ENCODE measurements around the gene PPP2R2D. TPM values are rescaled to one million over a fixed set of nuclear protein-coding genes. Genes with fewer than 3 reads are reported as not detected.
"Not testable (repeated sequence)": the region's sequence is repeated elsewhere in the genome, so short reads cannot be mapped to it uniquely, and the experiment has no call there.

The PPP2R2D gene
- total RNA-seq, 1 donor from 2014 or later: 29.6 TPM

- no peak for DNase-seq (ENCODE audit: low read depth)
Observed at GRCh38 chr10:131946880-131947279, 46.1 kb downstream of the PPP2R2D start.

GRCh38 chr10:131947631-131948347 lies 47.0 kb downstream of the PPP2R2D start:
- DNase-seq (ENCODE audit: low read depth): peak; percentile 31

DNA sequence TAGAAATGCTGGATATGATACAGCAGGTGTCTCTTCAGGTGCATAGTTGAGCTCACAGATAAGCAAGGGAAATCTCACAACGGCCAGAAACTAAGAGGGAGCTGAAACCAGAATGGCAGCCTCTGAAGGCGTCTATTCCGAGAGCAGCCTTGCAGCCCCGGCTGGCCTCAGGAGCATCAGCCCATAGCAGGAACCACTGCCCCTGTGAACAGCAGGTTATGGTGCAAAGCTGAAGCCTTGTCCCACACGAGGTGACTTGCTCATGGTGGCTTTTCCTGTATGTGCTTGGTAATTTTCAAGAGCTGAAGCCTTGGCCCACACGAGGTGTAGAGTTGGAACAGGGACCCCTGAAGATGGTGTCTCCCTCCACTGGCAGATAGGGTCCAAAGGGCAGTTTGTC lies 47.7 kb downstream of the PPP2R2D start:
- no peak for DNase-seq (ENCODE audit: low read depth)

DNA sequence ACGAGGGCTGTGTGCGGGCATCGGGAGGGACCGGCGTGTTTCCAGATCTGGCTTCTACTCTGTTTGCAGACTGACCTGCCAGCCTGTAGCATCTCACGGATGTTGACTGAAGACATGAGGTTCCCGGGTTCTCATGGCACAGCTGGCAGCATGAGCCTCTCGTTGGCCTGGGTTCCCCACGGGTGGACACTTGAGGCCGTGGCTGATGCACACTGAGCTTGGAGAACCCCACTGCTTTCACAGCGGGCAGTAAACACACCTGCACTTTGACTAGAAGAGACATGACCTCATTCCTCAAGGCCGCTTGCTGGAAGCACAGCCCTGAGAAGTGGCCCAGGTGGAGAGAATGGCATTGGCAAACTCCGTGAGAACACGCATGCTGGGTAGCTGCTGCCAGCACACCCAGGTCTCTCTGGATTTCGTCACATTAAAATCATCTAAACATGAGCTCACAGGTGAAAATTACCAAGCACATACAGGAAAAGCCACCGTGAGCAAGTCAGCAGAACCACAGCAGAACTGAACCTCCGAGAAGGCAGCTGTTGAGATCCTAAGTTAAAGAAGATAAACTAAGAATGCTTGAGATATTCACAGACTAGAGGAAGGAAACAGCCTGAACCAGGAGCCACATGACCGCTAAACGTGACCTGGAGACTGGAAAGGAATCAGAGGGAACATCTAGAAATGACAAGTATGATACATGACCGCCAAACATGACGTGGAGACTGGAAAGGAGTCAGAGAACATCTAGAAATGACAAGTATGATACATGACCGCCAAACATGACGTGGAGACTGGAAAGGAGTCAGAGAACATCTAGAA lies 48.4 kb downstream of the PPP2R2D start:
- no peak for DNase-seq (ENCODE audit: low read depth)

DNA sequence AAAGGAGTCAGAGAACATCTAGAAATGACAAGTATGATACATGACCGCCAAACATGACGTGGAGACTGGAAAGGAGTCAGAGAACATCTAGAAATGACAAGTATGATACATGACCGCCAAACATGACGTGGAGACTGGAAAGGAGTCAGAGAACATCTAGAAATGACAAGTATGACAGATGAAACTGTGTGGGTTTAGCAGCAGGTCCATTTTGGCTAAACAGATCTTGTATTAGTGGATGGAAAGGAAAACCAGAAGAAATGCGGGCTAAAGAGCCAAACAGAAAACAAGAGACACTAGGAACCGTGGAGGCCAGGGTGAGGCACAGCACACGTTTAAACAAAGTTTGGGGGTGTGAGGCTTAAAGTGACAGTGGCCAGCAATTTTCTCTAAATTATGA lies 49.1 kb downstream of the PPP2R2D start:
- DNase-seq (ENCODE audit: low read depth): not testable (repeated sequence)

DNA sequence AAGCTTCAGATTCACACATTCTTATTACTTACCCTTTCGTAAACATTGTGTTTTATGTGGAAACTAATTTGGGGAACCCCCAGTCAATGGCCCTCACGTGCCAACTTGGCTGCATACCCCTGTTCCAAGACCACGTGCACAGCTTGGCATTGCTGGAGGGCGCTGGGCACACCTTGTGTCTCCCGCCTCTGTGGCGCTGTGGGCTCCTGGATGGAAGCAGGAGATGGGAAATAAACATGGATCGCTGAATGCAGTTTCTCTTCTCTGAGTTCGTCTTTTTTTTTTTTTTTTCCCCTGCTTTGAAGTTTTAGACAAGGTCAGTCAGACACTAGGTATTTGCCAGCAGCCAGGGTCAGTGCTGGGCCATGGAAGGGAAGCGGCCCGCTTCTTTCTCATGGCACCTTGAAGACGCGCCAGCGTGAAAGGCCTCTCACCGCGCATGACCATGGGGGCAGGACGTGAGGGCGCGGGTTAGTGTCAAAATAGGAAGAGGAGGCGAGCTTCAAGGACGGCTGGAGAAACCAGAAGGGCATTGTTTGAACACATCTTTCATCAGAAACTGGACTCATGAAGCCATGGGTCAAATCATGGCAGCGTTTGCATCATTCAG lies 53.7 kb downstream of the PPP2R2D start:
- no peak for DNase-seq (ENCODE audit: low read depth)

- DNase-seq (ENCODE audit: low read depth): no peak
Observed at GRCh38 chr10:131955591-131956340, 55.0 kb downstream of the PPP2R2D start.

DNA sequence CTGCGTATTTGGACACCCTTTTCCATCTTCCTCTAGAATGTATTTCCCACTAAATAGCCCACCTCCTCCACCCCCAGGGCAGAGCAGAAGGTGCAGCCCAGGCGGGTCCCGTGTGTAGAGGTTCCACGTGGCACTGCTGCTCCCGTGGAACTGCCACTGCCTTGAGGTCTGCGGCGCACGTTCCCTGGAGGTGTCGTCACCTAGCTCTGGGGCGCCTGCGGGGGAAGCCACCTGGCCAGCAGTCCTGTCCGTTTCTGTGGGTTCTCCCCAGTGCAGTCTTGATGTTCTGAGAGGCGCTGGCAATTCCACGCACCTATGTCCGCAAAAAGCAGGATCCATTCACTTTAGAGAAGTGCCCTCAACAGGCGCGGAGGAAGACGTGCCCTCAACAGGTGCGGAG lies 59.0 kb downstream of the PPP2R2D start:
- no peak for DNase-seq (ENCODE audit: low read depth)

DNA sequence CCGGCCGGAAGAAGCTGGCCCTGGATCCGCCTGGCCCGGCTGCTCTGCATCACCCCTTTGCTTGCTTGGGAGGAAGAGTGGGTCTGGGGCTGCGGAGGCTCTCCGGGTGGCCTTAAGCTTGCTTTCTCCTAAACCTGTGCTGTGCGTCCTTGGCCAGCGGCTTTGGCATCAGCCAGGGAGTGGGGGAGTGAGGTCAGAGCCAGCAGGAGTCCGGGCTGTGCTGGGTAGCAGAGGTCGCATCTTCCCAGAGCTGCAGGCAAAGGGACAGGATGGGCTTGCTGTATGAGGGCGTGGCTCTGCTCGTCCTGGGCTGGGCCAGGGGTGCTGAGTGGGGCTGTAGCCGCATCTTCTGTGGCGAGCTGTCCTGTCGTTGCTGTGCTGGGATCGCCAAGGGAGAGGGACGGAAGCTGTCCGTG lies 59.8 kb downstream of the PPP2R2D start:
- DNase-seq (ENCODE audit: low read depth): no peak

GRCh38 chr10:131961047-131961776 lies 60.4 kb downstream of the PPP2R2D start:
- no peak for DNase-seq (ENCODE audit: low read depth)

GRCh38 chr10:131961777-131962662 lies 61.2 kb downstream of the PPP2R2D start:
- DNase-seq (ENCODE audit: low read depth): peak; percentile 52

- no peak for DNase-seq (ENCODE audit: low read depth)
Observed at GRCh38 chr10:131963350-131963749, 62.5 kb downstream of the PPP2R2D start.

DNA sequence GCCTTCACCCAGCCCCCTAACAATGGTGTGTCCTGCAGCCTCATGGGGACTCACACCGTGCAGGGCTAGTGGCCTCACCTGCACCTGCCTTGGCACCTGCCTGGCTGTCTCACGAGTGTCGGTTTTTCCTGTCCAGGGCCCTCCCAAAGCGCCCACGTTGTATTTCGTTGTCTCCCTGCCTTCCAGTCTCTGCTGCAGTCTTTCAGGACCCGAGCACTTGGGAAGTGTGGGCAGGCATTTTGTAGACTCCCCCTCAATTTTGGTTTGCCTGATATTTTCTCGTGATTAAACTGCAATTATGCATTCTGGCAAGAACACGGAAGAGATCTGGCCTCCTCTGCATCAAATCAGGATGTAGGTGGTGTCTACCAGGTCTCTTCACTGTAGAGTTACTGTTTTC lies 63.0 kb downstream of the PPP2R2D start:
- no peak for DNase-seq (ENCODE audit: low read depth)

DNA sequence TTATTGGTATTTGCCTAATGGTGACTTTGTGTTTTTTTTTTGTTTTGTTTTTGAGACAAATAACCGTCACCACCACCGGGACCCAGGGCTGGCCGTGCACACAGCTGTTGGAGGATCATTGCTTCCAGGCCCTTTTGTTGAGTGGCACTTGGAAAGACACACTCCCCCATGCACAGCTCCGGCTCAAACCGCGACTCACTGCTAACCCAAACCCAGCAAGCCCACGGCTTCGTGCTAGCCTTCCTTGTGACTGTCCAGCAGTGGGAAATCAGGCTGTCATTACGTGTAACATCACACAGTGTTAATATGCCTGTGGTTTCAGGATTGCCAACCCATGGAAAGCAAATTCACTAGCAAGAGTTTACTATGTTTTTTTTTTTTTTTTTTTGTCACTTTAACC lies 63.5 kb downstream of the PPP2R2D start:
- DNase-seq (ENCODE audit: low read depth): peak; percentile 28

DNA sequence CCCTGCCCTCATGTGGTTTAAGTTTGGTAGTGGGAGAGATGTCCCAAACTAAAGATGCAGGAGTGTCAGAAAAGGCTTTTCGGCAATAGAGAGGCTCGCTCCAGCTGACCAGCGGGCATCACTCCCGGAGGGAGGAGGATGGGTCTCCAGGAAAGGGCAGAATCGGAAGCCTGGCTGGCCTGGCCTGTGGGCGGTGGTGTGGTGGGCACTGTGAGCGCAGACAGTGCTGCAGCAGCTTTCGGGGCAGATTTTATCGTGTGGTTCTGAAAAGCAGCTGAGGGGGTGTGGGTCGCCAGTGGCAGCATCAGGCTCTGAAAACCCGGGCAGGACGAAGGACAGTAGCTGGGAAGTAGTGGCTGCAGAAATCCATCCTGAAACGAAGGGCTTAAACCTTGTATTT lies 68.1 kb downstream of the PPP2R2D start:
- no peak for DNase-seq (ENCODE audit: low read depth)

DNA sequence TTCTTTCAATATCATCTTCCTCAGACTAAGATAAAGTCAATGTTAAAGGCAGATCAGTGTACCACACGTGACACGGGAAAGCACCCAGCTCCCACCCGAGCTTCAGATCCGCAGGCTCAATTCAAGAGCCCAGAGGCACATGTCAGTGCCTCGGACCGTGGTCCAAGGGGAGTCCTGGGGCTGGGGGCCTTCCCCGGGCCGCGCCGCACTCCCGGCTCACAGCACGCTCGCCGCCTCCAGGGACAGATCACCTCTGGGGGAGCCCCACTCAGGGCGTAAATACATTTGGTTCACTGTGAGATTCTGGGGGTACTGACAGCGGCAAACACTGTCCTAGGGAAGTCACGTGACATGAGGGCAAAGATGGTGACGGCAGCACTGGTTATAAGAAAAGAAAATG lies 70.1 kb downstream of the PPP2R2D start:
- DNase-seq (ENCODE audit: low read depth): no peak

DNA sequence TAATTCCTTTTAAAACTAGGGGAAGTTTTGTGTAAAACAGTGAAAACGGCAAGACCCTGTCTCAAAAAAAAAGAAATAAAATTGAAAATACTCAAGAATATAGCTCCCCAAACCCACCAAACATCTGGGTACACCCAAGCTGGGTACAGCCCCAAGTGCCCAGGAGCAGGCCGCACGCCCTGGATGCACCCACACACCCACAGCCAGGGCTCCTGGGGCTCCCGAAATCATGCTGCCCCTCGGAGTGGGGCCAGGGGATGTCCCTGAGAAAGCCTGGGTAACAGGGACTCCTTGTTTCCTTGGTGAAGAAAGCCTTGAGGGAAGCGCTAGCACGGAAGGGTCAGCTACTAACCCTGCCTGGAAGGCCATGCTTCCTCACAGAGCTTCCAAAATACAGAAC lies 70.8 kb downstream of the PPP2R2D start:
- DNase-seq (ENCODE audit: low read depth): no peak

DNA sequence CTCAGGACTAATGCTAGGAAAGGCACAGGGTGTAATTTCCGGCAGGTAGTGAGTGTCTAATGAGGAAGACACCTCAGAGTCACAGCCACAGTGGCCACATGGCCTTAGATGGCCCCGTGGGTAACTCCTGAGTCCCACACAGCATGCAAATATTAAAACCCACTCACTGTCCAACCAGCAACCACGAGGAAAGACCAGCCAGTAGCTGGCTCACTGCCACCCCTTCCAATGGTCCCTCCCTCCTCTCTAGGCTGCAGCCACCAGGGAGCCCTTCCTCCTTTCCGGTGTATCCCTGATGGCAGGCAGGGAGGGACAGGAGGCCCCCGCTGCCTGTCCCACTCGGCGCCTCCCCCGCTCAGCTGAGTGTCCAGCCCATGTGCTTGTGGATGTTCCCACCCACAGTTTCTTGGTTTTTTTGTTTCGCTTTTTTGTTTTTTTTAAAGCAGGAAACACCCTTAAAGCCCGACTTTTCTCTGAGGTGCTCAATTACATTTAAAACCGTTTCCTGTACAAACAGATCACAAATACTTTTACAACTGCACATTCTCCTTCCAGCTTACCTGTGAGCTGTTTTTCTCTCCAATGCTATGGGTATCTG lies 71.8 kb downstream of the PPP2R2D start:
- peak; percentile 68 for DNase-seq (ENCODE audit: low read depth)

Measured in myocyte (in vitro differentiated cells).